AG09309 (cell line): ENCODE measurements around the gene FAM216A.
"Not testable (repeated sequence)": the region's sequence is repeated elsewhere in the genome, so short reads cannot be mapped to it uniquely, and the experiment has no call there.

Experiments used
- DNase-seq: peaks from one replicate; pipeline ENCODE4 v3.0.0-alpha.2; 2010; ENCODE audit warnings: low read depth
- H3K4me3 ChIP-seq: 2 replicates; pipeline ENCODE4 v1.5.1; 2011; ENCODE audit warnings: mild to moderate bottlenecking, low read depth, low read length, moderate library complexity; ENCODE audit not compliant: control insufficient read depth
- TF ChIP-seq, protein P1 (sequence below): IDR thresholded peaks from 2 replicates; pipeline ENCODE4 v1.5.1; 2011; ENCODE audit warnings: mild to moderate bottlenecking, low read depth, low read length, inconsistent platforms; ENCODE audit not compliant: insufficient read depth, control insufficient read depth; ENCODE audit errors: missing control alignments

FAM216A gene

DNA sequence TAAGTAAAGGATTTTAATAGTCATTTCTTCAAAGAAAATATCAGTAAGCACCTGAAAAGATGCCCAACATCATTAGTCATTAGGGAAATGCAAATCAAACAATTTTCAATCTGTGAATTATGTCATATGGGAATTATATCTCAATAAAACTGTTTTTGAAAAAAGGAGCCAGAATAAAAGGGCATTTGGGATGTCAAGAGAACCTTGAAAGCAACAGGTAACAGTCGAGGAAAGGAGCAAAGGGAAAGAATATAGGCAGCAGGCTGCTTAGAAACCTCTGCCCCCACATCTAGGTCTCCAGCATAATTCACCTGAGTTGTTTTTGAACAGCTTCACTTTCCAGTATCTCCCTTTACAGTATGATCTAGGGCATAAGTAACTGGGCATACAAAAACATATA lies 45.7 kb downstream of the FAM216A start:
- no peak overlapping the region for H3K4me3 ChIP-seq
- no peak for DNase-seq
- TF ChIP-seq, protein P1, sequence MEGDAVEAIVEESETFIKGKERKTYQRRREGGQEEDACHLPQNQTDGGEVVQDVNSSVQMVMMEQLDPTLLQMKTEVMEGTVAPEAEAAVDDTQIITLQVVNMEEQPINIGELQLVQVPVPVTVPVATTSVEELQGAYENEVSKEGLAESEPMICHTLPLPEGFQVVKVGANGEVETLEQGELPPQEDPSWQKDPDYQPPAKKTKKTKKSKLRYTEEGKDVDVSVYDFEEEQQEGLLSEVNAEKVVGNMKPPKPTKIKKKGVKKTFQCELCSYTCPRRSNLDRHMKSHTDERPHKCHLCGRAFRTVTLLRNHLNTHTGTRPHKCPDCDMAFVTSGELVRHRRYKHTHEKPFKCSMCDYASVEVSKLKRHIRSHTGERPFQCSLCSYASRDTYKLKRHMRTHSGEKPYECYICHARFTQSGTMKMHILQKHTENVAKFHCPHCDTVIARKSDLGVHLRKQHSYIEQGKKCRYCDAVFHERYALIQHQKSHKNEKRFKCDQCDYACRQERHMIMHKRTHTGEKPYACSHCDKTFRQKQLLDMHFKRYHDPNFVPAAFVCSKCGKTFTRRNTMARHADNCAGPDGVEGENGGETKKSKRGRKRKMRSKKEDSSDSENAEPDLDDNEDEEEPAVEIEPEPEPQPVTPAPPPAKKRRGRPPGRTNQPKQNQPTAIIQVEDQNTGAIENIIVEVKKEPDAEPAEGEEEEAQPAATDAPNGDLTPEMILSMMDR, result no peak

DNA sequence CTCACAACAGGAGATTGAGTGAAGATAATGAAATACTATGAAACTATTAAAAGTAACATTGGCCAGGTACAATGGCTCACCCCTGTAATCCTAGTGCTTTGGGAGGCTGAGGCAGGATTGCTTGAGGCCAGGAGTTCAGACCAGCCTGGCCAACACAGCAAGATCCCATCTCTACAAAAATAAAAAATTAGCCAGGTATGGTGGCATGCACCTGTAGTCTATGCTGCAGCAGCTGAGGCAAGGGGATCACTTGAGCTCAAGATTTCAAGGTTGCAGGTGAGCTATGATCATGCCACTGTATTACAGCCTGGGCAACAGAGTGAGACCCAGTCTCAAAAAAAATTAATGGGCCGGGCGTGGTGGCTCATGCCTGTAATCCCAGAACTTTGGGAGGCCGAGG lies 48.4 kb downstream of the FAM216A start:
- DNase-seq, result no peak
- no peak overlapping the region for H3K4me3 ChIP-seq
- TF ChIP-seq, protein P1, result no peak

DNA sequence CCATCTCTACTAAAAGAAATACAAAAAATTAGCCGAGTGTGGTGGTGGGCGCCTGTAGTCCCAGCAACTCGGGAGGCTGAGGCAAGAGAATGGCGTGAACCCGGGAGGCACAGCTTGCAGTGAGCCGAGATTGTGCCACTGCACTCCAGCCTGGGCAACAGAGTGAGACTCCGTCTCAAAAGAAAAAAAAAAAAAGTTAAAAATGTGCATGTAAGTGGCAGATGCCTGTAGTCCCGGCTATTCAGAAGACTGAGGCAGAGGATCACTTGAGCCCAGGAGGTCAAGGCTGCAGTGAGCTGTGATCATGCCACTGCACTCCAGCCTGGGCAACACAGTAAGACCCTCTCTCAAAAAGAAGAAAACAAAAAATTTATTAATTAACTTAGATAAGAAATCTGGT lies 49.4 kb downstream of the FAM216A start:
- not testable (repeated sequence) for DNase-seq, H3K4me3 ChIP-seq

DNA sequence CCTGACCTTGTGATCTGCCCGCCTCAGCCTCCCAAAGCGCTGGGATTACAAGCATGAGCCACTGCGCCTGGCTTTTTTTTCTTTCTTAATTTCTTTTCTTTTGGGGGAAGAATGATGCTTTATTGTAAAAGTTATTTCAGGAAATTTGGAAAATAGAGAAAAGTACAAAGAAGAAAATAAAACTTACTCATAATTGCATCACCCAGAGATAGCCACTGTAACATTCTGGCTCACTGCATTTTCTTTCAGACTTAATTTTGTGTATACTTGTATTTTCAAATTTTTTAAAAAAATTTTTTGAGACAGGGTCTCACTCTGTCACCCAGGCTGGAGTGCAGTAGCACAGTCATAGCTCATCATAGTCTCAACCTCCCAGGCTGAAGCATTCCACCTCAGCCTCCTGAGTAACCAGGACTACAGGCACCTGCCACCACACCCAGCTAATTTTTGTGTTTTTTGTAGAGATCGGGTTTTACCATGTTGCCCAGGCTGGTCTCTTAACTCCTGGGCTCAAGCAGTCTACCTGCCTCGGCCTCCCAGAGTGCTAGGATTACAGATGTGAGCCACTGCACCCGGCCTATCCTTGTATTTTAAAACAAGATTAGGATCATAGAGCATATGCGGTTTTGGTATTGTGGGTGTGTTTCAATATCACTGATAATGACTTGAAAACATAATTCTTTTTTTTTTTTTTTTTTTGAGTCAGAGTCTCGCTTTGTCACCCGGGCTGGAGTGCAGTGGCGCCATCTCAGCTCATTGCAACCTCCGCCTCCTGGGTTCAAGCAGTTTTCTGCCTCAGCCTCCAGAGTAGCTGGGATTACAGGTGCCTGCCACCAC lies 52.4 kb downstream of the FAM216A start:
- not testable (repeated sequence) for DNase-seq, H3K4me3 ChIP-seq

DNA sequence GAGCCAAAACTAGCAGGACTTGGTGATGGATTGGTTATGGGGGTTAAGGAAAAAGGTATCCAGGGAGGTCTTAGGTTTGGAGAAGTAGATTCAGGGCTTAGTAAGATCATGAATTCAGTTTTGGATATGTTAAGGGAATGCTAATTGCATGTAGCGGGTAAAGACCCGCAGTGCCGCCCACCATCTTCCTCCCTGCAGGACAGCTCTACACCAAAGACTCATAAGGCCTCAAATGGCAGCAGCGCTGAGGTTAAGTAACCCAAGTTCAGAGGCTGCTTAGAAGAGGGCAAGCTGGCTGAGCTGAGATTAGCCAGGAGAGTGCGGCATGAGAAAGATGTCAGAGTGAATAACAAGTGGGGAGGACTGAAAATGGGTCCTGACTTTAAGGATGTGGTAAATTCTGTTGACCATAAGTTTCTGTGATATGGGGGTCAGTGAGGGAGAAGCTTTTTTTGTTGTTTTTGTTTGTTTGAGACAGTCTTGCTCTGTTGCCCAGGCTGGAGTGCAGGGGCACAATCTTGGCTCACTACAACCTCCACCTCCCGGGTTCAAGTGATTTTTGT lies 59.7 kb downstream of the FAM216A start:
- DNase-seq, result no peak
- TF ChIP-seq, protein P1, result no peak
- no peak overlapping the region for H3K4me3 ChIP-seq

DNA sequence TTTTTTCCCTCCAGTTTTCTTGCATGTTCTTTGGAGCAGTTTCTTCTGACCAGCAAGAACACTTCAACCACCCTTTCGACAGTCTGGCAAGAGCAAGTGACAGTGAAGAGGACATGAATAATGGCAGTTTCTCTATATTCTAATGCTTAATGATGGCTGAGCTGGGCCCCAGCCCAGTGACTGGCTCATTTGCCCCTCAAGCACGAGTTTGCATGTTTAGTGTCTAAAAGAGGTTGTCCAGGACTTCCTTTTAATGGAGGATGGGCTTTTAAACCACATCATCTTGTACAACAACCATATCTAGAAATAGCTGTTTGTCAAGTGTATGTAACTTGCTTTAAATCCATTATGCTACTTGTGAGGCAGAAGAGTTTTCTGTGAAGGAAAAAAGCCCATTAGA lies 61.9 kb downstream of the FAM216A start:
- TF ChIP-seq, protein P1, result no peak
- no peak overlapping the region for H3K4me3 ChIP-seq
- DNase-seq, result no peak

DNA sequence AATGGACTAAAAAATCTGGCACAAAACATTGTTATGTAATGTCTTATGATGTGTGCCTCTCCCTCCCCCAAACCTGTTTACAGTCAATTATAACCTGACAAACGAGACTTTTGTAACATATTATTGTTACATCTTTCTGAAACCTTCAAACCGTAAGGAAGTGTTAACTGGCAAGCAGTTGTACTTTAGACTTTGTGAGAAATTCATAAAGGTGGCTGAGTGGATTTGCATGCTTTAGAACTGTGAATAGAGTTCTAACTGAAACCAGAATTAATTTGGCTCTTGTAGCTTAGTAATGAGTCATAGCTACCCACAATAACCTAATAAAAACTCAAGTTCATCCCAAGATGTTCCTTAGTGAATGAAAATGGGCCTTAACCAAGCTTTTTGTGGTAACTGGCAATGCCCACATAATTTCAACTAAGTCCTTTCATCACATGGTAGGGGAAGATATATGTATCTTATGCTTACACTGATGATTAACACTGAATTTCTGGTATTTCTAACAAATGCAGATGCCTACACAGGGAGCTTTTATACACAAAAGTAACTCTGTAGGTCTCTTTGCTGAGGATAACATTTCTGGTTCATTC lies 63.2 kb downstream of the FAM216A start:
- TF ChIP-seq, protein P1, result no peak
- H3K4me3 ChIP-seq, result no peak overlapping the region
- peak; percentile 75 for DNase-seq
